Stimulated activated CD4-positive, alpha-beta T cell treated with anti-CD3 and anti-CD28 coated beads, Interleukin-2, amount 100 ng/mL, for 24 hours (primary cell): ENCODE results near the gene SRGAP3.
A peak's percentile ranks its signal among the peaks of the same experiment; 100 is the strongest.

Experiments used
- DNase-seq, 2 donors: peaks; one replicate each; pipeline ENCODE4 v3.0.0-alpha.2; 2020

SRGAP3 gene

DNA sequence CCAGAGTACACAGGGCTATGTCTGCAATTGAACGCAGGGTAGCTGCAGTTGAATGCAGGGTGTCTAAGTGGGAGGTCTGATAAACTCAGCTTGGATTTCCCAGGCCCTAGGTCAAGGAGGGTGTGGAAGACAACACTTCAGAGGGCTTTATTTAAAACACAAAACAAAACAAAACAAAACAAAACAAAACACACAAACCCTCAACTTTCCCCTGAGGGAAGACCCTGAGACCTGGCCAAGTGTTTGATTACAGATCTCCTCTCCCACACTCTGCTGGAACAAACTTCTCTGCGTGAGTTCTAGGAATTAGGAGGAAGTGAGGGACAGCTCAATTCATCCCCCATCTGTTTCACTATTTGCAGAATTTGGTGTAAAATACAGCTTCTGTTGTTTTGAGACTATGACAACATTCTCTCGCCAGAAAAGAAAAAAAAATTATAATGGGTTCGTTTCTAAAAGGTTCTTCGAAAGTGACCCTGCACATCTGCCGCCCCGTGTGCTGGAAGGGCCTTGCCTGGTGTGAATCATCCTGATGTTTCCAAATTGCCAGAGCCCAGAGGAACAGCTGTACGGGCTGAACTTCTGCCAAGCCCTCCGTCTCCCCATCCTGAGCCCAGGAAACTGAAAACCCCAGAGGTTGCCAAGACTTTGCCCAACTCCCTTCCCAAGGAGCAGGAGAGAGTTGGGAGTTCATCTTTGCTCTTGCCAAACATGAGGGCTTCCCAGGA lies 212.9 kb downstream of the SRGAP3 start:
- DNase-seq, result no peak

DNA sequence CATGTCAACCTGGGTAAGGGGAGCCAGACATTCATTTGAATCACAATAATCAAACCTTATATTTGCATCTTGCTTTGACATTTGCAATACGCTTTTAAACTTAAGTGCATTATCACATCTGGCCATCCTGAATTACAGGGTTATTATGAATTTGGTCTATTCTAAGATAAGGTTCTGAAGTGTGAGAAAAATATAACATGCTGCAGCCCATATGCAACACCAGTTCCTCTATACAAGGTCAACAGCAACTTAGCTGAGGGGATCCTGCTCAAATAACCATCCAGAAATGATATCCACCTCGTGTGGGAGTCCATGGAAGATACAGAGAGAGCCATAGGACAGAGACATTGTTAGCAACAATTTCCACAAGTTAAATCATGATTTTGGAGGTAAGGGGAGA lies 213.5 kb downstream of the SRGAP3 start:
- DNase-seq, result no peak

DNA sequence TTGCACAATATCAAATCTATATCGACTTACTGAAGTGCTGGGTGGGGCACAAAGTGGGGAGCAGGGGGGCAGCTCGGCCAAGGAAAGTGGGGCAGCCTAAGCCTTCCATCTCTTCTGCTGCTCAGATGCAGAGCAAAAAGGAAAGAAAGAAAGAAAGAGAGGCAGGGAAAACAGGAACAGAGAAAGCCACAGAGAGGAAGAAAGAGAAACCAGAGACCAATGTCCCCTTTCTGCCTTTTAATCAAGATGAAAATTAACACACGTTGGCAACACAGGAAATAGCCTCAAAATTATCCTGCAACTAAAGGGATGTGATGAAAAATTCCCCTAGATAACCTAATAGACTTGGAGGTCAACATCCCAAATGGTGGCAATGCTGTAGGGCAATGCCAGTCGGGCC lies 214.0 kb downstream of the SRGAP3 start:
- no peak for DNase-seq

DNA sequence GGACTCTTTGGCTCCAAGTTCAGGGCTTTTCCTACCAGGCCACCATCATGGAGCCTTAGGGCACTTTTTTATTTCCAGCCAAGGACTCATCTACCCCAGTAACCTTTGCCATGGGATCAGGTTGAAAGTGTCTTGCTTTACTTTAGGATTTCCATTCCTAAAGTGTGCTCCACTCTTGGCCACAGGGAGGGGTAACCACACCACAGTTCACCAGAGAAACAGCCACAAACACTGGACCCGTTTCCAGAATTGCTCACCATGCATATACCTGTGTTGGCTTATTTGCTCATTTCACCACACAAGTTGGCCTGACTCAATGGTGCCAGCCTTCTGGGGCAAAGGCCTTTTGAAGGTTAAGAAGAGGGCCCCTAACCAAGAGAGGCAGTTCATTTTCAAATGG lies 215.6 kb downstream of the SRGAP3 start:
- DNase-seq, result peak in 1 of 2 donors; percentile 5

DNA sequence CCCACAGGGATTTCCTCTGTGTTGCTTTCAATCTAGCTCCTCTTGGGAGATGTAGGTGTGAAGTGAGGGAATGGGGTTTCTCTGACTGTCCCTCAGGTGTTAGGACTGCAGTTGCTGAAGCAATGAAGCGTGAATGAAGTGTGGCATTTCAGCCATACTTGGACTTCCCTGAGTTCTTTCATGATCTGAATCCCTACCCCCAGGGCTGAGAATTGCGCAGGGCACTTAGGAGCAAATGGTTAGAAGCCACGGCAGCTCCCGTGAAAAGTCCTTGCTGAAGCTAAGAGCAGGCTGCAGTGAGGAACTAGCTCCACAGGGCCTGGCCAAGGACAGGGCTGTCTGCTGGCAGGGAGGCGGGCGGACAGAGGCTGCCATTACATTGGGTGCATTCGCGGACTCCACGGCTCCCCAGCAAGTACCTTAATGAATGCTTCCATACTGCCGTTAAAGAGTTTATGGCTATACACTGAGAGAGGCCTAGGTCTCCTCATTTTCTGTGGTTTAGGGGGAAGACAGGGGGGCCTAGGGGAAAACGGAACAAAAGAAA lies 217.1 kb downstream of the SRGAP3 start:
- no peak for DNase-seq

DNA sequence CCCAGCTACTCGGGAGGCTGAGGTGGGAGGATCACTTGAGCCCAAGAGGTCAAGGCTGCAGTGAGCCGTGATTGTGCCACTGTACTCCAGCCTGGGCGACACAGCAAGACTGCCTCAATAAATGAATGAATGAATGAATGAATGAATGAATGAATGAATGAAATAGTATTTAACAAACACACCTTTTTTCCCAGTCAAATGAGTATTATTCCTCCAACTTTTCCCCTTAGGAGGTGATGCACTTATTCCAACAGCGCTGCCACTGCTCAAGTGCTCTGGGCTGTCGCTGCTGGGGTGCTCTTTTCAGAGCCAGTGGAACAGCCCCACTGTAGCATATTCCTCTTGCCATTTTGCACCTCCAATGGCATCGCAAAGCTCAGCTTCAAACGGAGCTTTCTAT lies 219.4 kb downstream of the SRGAP3 start:
- DNase-seq, result no peak

DNA sequence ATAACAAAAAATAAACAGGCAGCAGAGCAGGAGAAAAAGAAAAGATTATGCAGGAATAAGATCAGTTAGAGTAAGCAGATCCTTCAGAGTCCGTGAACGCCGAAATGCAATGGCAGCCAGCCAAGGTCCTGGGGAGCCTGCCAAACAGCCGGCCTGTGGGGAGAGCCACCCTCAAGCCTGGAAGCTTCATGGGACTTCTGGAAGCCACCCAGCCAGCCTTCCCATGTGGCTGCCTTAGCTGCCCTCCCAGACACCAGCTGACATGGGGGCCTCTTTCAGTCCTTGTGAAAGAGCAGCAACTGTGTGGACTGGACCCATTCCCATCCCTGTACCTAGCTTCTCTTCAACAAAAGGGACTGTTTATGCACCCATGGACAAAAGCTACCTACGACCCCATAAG lies 221.3 kb downstream of the SRGAP3 start:
- no peak for DNase-seq

DNA sequence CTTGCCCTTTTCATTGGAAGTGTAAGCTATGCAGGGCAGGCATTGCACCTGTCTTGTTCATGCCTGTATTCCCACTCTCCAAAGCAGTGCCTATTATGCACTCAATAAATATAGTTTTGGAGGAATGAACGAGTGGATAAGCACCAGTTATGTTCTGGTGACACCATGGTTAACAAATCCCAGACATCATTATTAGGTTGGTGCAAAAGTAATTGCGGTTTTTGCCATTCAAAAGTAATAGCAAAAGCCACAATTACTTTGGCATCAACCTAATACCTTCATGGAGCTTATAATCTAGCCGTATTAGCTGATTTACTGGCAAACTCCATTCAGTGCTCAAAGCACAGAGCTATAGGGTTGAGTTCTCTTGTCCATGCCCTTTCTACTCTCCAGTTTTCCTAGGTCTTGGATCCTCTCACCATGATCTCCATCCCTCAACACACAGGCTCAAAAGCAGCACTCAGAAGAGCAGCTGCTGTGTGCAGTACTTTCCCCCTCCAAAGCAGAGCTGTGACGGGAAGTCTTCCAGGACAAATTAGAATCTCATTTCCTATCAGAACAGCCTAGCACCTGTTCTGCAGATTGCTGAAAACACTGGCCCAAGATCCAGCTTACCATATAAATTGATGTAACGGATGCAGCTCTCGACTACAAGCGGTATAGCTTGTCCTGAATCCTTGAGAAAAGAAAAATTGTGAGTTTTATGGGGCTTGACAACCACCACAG lies 223.0 kb downstream of the SRGAP3 start:
- DNase-seq, result no peak

DNA sequence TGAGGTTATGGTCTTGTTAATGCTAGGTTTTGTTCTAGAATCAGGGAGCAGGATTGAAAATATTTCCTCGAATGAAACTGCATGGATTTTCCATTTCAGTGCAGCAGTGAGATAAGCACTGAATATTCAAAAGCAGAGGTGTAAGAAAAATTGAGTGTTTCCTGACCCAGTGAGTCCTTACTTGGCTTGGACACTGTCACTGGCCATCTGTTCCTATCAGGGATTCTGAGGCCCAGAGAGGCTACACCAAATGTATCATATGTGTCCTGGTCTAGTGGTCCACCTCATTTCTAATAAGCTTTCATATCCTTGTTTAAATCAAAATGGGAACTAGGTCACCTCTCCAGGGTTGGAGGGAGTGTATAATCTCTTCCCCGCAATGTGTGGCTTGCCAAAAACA lies 225.1 kb downstream of the SRGAP3 start:
- no peak for DNase-seq

DNA sequence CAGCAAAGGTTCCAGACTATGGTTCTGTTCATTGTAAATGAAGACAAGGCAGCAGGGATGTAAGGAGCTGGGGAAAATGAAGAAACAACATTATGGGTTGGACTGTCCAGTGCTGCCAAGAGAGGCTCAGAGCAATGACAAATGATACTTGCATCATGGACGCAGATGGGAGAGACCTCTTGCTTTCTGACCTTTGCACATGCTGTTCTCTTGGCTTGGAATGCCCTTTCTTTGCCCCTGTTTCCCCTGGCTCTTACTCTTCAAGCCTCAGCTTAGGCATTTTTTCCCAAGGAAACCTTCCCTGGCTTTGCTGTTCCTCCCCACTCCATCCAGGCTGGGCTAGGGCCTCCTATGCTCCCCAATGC lies 226.2 kb downstream of the SRGAP3 start:
- no peak for DNase-seq

DNA sequence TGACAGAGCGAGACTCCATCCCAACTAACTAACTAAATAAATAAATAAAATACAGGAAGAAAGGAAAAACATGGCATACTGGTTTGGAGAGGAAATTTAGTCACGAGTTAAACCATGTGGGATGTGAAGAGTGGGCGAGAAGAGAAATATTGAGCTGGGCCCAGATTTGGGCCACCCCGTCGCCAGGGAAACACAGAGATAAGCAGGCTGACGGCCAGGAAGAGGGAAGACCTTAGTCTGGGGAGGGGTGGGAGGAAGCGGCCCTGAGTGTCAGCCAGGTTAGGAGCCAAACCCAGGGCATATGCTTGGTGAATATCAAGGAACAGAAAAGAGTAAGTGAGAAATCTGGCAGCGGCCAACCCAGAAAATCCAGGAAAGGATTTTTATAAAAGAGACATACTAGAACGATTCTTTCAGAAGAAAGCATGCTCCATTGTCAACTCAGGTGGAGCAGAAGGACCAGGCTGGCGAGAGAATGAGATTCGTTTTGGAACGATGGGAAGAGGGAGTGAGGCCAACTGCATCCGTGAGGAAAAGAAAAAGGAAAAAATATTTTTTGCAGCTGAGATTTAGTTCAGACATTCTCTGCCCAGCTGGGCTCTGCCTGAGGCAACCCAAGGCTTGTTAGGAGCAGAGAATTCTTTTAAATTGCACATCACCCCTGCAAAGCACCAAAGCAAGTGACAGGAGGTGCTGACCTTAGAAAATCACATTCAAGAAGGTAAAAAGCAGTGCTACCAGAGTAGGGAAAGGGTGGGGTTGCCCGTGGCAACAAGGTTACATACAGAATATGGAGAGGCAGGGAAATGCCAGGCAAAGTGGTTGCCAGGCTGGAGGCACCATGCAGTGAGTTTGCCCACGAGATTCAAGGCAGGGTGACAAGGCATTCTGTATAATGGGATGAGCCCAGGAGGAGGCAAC lies 226.9 kb downstream of the SRGAP3 start:
- DNase-seq, result no peak

DNA sequence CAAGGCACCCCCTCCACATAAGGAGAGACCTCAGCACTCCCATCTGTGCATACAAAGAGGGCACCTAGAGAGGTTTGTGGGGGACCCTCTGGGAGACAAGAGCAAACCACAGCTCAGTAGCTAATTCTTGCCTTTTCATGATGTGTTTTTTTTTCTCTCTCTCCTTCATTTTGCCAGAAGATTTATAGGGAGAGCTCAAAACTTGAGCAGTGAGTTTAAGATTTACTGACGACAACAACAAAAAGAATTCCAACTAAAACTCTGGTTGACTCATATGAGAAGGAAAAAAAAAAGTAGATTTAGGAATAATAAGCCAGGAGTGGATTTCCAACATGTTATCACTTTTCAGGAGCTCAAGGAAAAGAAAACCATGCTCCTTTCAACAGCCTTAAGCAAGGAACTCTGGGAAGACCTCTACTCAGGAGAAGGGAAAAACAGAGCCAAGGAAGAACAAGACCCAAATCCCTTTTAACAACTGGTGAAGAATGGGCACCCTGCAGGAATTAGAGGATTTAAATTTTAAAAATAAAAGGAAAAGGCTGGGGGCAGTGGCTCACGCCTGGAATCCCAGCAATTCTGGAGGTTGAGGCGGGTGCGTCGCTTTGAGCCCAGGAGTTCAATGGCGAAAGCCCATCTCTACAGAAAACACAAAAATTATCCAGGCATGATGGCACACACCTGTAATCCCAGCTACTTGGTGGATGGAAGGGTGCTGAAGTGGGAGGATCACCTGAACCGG lies 228.0 kb downstream of the SRGAP3 start:
- no peak for DNase-seq

DNA sequence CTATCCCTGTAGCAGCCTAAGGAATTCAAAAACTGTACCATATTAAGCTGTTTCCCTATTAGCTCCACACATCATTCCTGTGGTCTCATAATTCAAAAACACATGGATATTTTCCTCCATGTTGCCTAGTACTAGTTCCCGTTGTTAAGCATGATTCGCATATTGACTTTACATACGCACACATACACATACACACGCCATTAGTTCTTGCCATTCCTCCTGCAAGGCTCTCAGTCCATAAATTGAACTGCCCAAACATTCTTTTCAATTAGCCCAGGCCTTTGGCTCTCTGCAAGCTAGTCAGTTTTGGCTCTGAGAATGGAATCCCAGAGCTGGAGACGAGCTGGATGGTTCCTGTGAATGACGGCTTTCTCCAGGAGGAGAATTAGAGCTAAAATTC lies 229.0 kb downstream of the SRGAP3 start:
- no peak for DNase-seq

DNA sequence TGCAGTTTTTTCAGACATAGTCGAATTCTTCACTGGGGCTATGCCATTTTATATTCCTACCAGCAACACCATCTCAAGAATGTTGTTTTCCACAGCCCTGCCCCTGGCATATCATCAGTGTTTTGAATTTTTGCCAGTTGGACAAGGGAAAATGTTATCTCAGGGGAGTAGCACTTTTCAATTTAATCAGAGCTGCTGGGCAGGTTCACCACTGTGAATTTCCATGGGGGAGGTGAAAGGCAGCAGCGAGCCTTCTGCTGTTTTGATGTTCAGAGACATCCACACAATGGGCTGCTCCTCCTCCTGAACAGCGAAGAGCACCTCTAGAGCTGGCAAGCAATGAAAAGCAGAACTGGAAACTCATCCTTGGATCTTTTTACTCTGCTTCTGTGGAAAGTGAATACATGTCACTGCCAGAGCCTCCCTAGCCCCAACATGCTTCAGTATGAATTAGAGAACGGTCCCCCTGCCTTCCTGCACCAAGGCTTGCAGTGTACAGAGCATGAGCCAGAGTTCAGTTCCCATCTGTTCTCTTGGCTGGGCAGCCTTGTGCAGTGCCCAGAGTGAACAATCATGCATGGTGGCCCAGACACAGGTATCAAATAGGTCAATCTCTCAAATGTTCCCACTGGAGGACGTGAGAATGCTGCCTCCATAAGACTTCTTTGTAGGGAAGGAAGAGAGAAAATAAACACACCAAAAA lies 230.0 kb downstream of the SRGAP3 start:
- DNase-seq, result no peak

DNA sequence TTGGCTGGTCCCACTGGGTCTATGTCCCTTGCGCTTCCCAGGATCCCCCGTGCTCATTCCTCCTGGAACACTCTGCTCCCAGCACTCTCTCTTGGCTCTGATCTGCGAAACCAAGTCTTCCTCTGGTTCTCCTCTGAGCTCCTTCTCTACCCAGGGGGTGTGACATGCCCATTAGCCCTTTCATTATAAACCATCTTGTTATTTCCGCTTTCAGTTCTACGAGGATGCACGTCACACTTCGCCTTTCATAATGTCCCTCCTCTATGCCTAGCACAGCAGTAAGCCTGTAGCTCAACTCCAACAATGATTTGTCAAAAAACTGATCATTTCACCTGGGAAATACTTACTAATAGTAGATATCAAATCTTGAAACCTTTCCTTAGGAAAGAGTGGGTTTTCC lies 234.2 kb downstream of the SRGAP3 start:
- no peak for DNase-seq

DNA sequence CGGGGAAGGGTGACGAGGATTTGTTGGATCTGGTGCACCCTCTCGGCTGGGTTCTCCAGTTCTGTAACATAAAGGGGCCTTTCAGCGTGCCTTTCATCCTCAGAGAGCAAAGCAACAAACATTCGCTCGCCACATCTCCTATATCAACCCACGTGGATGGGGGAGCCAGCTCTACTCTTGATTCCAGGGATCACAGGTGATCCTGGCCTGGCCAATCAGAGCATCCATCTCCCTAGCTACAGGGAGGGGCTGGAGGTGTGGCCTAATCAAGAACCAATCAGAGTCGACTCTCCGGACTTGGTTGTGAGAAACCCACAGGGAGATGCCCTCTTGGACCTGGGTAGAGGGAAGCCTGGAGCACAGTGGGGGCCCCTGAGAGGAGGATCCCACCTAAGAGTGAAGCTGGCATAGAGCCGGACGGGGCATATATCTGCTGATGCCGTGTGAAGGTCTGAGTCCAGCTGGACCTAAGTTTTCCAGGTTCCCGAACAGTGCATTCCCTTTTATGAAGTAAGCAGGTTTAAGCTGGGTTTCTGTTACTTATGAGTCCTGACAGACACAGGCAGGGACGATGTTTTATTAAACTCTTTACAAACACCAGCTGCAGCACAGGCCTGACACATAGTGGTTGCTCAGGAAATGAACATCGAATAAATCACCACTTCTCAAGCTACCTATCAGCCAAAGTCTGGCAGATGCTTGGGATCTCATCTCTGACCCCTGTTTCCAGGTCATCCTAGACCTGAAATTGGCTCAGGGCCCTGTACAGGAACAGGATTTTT lies 235.5 kb downstream of the SRGAP3 start:
- no peak for DNase-seq

DNA sequence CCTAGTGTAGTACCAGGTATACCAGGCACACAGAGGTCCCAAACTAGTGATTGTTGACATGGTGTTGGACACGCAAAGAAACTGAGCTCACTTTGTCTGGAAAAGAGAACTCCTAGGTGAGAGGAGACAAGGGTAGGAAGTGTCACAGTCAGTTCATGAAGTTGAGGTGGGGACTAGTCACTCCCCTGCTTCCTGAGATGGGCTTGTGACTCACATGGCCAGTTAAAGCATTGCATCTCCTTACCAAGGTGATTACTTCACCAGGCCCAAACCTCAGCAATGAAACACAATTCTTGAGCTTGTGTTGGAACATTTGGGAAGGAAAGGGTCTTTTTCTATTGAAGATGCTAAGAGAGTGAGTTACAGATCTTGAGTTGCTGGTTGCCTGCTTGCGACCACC lies 236.9 kb downstream of the SRGAP3 start:
- no peak for DNase-seq

DNA sequence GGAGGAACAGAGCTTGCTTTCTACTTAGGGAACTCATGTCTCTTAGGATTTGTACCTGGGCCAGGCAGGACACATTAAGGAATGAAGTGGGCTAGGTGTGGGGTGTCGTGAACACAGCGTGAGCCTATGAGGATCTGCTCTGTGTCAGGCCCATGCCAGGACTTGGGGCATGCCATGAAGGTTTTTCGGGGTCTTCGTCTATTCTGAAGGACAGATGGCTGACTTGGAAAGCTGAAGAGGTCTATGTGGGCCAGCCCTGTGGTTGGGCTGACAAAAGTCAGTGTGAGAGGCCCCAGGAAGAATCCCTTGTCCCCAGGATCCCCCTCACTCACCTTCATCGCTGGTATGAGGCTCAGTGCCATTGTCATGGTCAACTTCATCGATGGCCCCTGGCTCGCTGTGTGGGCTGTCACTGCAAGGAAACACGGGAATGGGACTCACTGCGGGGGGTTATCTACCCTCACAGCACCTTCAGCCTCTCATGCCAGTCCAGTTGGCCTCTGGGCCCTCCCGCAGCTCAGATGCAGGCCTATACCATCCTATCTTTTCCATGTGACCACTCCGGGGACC lies 239.4 kb downstream of the SRGAP3 start:
- DNase-seq, result no peak

DNA sequence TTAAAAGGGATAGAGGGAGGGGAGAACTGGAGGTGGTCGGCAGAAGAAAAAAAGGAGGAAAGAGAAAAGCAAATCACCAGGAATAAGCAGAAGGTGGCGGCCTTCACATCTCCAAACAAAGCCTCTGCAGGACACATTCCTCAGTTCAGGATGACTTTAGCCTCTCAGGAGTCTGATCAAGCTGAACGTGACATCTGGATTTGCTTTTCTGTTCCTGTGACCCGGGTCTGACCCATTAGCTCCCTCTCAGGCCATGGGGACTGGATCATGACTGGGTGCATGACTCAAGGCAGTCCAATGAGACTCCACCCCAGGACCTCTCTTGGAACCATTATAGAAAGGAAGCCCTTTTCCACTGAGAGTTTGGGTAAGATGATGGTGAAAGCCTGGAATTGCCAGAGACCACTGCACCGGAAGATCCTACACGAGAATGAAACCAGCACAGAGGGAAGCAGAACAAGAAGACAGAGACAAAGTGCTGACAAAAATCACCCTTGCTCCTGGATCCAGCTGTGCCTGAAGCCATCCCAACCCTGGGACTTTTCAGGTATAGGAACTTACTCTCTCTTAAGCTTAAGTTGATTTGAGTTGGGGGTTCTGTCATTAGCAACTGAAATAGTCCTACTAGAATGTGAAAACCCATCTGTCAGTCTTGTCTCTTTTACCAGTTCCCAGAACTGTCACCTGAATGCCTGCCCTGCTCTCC lies 240.7 kb downstream of the SRGAP3 start:
- DNase-seq, result no peak

DNA sequence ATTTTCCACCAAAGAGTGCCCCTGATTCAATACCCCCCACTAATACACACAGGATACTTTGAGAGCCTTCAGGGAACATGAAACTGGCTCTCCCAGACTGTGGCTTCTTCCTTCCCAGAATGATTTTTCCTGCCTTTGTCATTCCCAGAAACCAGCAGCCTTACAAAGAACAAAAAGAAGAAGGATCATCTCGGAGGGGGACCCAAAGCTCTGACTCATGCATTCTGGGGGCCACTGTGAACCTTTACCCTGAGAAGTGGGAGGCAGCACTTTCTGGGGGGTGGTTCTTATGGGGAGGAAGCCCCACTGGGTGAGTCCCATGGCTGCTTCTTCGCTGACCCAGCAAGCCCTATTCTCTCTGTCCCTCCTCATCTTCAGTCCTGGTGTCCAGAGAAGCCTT lies 241.5 kb downstream of the SRGAP3 start:
- DNase-seq, result no peak
